GM19238 (cell line): Measurements from ENCODE around the gene GABRR1.
"Not testable (repeated sequence)": the region's sequence is repeated elsewhere in the genome, so short reads cannot be mapped to it uniquely, and the experiment has no call there.

Experiments used
- DNase-seq: peaks from one replicate; pipeline ENCODE4 v3.0.0; 2011; ENCODE audit warnings: low spot score; ENCODE audit not compliant: insufficient read length

GABRR1 gene

GRCh38 chr6:89217299-89217910 is at the start of gene GABRR1:
GABRR1 (minus strand) TSS chr6:89217358; CDS start chr6:89217322, 36 bp downstream.
- DNase-seq, result no peak

DNA sequence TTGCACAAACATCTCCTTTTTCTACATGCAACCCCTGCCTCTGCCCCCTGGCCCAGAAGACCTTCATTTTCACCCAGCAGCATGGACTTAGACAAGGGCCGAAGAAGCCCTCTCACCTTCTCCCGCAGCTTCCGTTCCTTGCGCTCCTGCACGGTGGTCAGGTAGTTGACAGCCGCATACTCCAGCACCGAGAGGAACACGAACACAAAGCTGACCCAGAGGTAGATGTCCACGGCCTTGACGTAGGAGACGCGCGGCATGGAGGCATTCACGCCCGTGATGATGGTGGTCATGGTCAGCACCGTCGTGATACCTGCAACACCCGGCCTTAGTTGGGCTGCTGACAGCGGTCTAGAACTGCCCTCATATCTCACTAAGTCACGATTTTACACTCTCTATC is 47.1 kb upstream of the GABRR1 start:
- no peak for DNase-seq

GRCh38 chr6:89260832-89261231 is 43.7 kb upstream of the GABRR1 start:
- DNase-seq, result no peak

GRCh38 chr6:89260310-89260709 is 43.2 kb upstream of the GABRR1 start:
- DNase-seq, result no peak

- DNase-seq, result no peak
Measured at GRCh38 chr6:89258912-89259311, 41.8 kb upstream of the GABRR1 start.

GRCh38 chr6:89257781-89258180 is 40.6 kb upstream of the GABRR1 start:
- DNase-seq, result no peak

- no peak for DNase-seq
Measured at GRCh38 chr6:89257346-89257745, 40.2 kb upstream of the GABRR1 start.

GRCh38 chr6:89255417-89255816 is 38.3 kb upstream of the GABRR1 start:
- DNase-seq, result no peak

DNA sequence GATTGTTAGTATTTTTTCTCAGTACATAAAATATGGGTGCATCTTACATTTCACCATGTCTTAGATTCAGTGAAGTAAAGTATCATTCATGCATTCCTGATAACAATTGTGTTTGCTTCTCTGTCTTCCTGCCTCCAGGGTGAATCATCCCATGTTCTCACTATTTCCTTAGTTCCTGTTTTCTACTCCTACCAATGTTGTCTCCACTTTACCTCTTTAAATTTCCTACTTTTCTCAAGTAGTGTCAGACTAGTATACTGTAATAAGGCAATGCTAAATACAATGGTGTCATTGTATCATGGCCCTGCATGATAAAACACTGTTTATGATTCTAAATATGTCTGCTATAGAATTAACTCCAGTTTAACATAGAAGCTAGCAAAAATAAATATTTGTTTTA is 37.4 kb upstream of the GABRR1 start:
- DNase-seq, result no peak

DNA sequence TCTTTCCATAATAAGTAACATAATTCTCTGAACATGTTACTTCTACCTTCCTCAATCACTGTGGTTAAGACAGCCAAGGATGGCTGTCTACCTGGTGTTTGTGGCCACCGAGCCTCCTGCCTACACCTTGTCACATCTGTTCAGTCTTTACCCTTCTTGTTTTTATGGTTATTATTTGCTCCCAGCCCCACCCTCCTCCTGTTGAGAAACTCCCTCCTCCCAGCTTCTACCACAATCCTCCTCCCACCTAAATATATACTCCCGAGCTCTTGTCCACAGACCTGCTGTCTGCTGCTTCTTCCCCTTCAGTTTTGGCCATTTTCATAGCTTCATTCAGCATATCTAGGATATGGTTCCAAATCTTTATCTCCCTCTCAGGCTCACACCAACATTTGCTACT is 35.7 kb upstream of the GABRR1 start:
- DNase-seq, result no peak

GRCh38 chr6:89251976-89252375 is 34.8 kb upstream of the GABRR1 start:
- DNase-seq, result no peak

GRCh38 chr6:89251170-89251569 is 34.0 kb upstream of the GABRR1 start:
- DNase-seq, result no peak

- DNase-seq, result no peak
Measured at GRCh38 chr6:89250239-89250638, 33.1 kb upstream of the GABRR1 start.

DNA sequence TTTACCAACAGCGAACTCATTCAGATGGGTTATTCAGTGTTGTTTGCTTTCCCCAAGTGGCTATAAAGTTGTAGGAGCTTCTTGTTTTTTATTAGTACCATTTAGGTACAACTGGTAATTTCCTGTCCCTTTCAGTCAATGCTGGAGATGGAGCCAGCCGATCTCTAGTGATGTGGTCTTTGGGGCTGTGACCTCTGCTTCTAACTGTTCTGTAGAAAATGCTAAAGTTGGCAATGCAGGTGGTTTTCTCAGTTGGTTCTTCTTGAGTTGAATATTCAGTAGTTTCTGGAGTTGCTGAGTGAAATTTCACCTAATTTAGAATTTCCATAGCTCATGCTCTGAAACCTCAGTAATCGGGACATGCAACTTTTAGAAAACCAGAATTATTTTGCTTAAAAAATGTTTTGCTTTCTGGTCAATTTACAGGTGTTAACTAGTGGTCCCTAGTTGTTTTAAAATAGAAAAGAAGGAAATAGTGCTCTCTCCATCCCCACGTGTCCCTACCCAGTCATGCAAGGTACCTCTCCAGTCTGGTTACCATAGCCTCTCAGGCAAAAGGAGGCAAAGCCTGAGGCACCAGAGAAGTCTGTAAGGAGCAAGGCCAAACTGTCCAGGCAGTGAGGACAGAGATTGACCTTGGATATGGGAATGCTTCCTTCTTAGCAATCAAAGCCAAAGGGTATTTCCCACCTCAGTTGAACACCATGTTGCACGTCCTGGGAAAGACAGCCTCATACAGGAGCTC is 27.3 kb upstream of the GABRR1 start:
- no peak for DNase-seq

- DNase-seq, result no peak
Measured at GRCh38 chr6:89243331-89243629, 26.1 kb upstream of the GABRR1 start.

DNA sequence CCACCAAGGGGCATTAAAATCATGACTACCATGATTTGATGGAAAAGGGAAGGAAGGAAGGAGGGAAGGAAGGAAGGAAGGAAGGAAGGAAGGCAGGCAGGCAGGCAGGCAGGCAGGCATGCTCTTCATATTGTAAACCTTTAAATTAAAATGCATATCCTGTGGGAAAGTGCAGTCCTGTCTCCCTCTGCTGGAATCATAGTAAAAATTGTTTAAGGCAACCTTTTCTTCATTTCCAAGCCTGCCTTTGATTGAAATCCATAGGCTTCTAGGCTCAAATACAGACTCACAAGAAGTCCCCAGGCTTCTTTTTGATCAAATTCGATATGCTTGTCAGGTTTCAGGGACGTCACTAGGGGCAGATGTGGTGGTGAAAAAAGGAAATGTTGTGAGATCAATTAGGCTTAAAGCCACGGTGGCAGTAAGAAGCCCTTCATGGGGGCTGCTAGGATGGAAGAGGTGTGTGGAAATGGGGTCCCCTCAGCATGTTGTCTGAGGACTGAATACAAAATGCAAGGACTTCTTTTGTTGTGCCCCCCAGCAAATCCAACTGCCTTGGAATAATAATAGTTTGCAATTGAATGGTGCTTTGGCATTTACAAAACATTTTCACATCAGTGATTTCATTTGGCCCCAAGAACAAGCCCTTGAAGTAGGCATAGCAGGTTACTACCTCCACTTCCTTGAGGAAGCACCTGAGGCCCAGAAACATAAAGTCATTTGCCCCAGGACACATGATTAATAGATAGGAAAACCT is 25.6 kb upstream of the GABRR1 start:
- DNase-seq, result peak; percentile 16

DNA sequence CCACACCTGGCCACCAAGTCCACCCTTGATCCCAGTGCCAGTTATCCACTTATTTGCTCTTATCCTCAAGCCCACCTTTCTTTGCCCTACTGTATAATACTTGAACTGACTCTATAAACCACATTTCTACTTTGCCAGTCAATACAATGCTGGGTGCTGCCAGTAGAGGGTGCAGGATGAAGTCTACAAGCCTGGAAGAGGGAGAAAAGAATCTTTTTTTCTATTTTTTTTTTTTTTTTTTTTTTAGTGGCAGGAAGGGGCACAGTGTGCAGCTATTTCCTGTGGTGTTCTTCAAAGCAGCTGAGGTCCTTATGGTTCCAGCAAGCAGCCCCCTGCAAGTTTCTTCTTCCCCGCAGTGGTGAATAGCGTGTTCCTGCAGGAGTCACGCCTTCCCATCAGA is 22.2 kb upstream of the GABRR1 start:
- peak; percentile 20 for DNase-seq

GRCh38 chr6:89237158-89237557 is 20.0 kb upstream of the GABRR1 start:
- no peak for DNase-seq

DNA sequence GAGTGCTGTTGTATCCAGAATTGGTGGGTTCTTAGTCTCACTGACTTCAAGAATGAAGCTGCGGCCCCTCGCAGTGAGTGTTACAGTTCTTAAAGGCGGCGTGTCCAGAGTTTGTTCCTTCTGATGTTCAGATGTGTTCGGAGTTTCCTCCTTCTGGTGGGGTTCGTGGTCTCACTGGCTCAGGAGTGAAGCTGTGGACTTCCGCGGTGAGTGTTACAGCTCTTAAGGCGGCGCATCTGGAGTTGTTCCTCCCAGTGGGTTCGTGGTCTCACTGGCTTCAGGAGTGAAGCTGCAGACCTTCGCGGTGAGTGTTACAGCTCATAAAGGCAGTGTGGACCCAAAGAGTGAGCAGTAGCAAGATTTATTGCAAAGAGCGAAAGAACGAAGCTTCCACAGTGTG is 16.4 kb upstream of the GABRR1 start:
- not testable (repeated sequence) for DNase-seq

- no peak for DNase-seq
Measured at GRCh38 chr6:89222712-89223039, 5.5 kb upstream of the GABRR1 start.

- DNase-seq, result no peak
Measured at GRCh38 chr6:89221971-89222711, 5.0 kb upstream of the GABRR1 start.

GRCh38 chr6:89221129-89221528 is 4.0 kb upstream of the GABRR1 start:
- no peak for DNase-seq
